NB4 (cell line): ENCODE measurements around the gene LRRK1.

Experiments
- MYC ChIP-seq: IDR thresholded peaks from 2 replicates; pipeline ENCODE4 v1.6.1; 2011; ENCODE audit warnings: low read depth, low read length
- POLR2A ChIP-seq: IDR thresholded peaks from 2 replicates; pipeline ENCODE4 v1.6.1; 2011; ENCODE audit warnings: mild to moderate bottlenecking; ENCODE audit not compliant: insufficient read length; ENCODE audit errors: extremely low read depth
- TF ChIP-seq, protein P1 (sequence below): IDR thresholded peaks from one replicate; pipeline ENCODE4 v1.5.1; 2012; ENCODE audit warnings: low read depth, low read length
- TF ChIP-seq, protein P2 (sequence below): IDR thresholded peaks from 2 replicates; pipeline ENCODE4 v1.6.1; 2011; ENCODE audit warnings: low read depth, low read length

DNA sequence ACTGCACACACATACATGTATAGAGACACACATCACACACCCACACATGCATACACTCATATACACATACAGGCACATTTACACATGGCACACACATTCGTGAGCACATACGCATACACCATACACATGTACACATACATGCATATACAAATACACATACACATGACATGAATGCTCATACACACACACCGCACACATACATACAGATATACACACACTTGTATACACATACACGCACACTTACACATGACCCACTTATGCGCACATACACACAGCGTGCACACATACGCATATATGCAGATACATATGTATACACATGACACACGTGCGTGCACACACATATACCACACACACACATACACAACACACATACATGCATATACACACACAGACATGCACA, 162.7 kb downstream of the LRRK1 start:
- TF ChIP-seq, protein P1, sequence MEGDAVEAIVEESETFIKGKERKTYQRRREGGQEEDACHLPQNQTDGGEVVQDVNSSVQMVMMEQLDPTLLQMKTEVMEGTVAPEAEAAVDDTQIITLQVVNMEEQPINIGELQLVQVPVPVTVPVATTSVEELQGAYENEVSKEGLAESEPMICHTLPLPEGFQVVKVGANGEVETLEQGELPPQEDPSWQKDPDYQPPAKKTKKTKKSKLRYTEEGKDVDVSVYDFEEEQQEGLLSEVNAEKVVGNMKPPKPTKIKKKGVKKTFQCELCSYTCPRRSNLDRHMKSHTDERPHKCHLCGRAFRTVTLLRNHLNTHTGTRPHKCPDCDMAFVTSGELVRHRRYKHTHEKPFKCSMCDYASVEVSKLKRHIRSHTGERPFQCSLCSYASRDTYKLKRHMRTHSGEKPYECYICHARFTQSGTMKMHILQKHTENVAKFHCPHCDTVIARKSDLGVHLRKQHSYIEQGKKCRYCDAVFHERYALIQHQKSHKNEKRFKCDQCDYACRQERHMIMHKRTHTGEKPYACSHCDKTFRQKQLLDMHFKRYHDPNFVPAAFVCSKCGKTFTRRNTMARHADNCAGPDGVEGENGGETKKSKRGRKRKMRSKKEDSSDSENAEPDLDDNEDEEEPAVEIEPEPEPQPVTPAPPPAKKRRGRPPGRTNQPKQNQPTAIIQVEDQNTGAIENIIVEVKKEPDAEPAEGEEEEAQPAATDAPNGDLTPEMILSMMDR: no peak
- no peak for TF ChIP-seq POLR2A
- TF ChIP-seq MYC: no peak
- TF ChIP-seq, protein P2, sequence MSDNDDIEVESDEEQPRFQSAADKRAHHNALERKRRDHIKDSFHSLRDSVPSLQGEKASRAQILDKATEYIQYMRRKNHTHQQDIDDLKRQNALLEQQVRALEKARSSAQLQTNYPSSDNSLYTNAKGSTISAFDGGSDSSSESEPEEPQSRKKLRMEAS: no peak
